ENCODE results near the gene SUSD6.
A peak's percentile ranks its signal among the peaks of the same experiment; 100 is the strongest.
"Not testable (repeated sequence)": the region's sequence is repeated elsewhere in the genome, so short reads cannot be mapped to it uniquely, and the experiment has no call there.

The SUSD6 gene

DNA sequence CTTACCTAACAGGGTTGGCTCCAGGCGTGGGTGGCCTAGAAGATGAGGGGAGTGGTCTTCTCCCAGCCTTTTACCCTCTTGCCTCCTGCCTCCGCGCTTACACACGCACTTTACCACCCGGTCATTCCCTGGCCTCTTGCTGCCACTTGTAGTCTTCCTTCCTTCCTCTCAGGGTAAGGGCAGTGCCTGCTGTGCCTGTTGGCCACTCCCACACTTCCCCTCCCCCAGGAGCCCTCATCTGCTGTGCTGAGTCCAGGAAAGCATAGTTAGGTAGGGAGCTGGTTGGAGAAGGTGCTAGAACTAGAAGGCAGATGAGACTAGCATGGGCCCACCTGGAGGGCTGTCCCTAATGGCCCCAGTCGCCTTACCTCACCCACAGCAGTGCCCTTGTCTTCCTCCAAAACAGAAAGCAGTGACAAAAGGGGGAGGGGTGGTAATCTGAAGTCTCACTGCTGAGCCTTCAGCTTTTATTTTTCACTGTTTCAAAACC lies 101.2 kb downstream of the SUSD6 start:
- no peak for DNase-seq (ENCODE audit: low read depth in 2 of 2)

- DNase-seq (ENCODE audit: low read depth in 2 of 2): no peak
Measured at GRCh38 chr14:69713209-69713781, 101.9 kb downstream of the SUSD6 start.

GRCh38 chr14:69713993-69714679 lies 102.7 kb downstream of the SUSD6 start:
- DNase-seq (ENCODE audit: low read depth in 2 of 2): no peak

GRCh38 chr14:69715725-69716477 lies 104.5 kb downstream of the SUSD6 start:
- DNase-seq (ENCODE audit: low read depth in 2 of 2): no peak

DNA sequence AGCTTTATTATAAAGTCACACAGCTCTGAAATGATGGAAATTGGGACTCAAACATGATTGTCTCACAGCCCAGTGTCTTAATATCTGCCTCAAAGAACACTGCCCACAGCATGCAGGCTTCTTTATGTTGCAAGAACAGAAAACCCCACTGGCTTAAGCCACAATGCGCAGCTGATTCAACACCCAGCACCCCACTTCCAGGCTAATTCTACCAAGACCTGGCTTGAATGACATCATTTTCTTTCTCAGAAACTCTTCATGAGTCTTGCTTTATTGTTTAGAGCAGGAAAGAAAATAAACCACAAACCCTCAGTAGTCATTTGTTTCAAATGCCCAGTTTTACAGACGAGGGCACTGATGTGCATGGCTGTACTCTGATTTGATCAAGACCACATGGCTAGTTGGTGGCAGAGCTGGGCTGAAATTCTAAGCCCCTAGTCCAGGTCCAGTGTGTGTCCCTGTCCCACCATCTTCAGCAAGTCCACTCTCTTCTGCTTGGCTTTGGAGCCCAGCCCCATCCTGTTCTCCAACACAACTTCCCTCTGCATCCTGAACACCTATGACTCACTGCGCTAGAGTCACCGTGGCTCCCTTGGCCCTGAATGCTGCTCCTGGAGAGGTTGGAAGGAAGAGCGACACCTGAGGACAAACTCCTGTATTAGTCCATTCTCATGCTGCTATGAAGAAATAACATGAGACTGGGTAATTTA lies 105.2 kb downstream of the SUSD6 start:
- DNase-seq (ENCODE audit: low read depth in 2 of 2): peak in 1 of 2 donors; percentile 49

GRCh38 chr14:69718614-69719013 lies 107.2 kb downstream of the SUSD6 start:
- DNase-seq (ENCODE audit: low read depth in 2 of 2): not testable (repeated sequence)

- DNase-seq (ENCODE audit: low read depth in 2 of 2): no peak
Measured at GRCh38 chr14:69719501-69719951, 108.1 kb downstream of the SUSD6 start.

DNA sequence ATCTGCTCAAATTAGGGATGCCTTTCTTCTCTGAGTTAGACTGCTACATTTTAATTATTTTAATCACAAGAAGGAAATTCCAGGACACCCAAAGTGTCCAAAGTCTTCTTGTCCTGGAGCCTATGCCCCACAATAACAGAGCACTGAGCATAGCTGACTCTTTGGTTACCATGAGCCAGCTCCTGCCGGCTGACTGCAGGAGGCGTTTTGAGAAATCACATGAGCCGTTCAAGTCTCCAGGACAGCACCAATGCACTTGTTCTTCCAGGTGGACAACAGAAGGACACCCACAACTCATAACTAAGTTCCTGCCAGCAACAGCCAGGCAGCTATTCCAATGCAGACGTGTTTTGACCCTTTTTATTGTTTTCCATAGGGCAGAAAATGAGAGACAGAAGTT lies 109.5 kb downstream of the SUSD6 start:
- DNase-seq (ENCODE audit: low read depth in 2 of 2): no peak

GRCh38 chr14:69726761-69727511 lies 115.5 kb downstream of the SUSD6 start:
- peak; percentile 74 to 75 for DNase-seq (ENCODE audit: low read depth in 2 of 2)

DNA sequence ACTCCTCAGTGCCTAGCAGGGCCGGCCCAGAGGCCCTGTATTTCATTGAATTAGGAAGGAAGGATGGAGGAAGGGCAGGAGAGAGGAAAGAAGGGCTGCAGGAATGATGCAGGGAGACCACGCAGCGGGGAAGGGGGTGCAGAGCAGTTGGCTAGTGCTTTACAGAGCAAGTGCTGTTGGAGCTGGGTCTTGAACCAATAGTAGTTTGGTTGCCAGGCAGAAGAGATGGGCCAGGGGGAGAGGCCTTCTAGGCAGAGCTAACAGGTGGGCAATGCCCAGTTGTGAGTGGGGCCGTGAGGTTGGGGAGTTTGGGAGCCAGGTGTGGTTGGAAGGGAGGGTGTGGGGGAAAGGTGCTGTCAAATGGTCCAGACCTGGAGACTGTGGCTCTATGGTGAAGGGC lies 116.5 kb downstream of the SUSD6 start:
- no peak for DNase-seq (ENCODE audit: low read depth in 2 of 2)

- DNase-seq (ENCODE audit: low read depth in 2 of 2): not testable (repeated sequence)
Measured at GRCh38 chr14:69731919-69732598, 120.7 kb downstream of the SUSD6 start.

DNA sequence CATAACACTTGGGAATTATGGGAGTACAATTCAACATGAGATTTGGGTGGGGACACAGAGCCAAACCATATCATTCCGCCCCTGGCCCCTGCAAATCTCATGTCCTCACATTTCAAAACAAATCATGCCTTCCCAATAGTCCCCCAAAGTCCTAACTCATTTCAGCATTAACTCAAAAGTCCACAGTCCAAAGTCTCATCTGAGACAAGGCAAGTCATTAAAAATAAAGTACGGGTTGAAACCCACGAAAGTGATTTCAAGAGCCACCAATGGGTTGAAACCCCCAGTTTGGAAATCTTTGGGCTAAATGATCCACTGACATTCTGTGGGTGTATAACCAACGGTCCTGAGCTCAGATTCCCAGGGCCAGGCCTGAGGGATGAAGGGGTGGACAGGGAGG lies 125.0 kb downstream of the SUSD6 start:
- not testable (repeated sequence) for DNase-seq (ENCODE audit: low read depth in 2 of 2)

- no peak for DNase-seq (ENCODE audit: low read depth in 2 of 2)
Measured at GRCh38 chr14:69741055-69741454, 129.7 kb downstream of the SUSD6 start.

DNA sequence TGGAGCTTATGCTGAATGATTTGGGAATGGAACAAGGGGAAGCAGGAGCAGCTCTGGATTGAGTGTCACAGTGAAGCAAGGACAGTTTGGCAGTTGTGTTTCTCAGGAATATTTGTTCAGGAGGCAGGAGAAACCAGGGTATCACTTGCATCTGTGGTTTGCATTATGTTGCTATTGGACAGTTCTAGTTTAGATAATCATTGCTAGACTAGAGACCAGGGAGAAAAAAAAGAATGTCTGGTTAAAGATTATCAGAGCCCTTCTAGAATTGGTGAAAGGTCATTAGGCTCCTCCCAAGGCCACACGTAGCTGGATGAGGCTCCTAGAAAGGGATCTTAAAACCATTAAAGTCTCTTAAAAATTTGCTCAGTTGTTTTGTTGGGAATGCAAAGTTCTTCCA lies 138.6 kb downstream of the SUSD6 start:
- no peak for DNase-seq (ENCODE audit: low read depth in 2 of 2)

GRCh38 chr14:69750495-69750894 lies 139.1 kb downstream of the SUSD6 start:
- DNase-seq (ENCODE audit: low read depth in 2 of 2): no peak

DNA sequence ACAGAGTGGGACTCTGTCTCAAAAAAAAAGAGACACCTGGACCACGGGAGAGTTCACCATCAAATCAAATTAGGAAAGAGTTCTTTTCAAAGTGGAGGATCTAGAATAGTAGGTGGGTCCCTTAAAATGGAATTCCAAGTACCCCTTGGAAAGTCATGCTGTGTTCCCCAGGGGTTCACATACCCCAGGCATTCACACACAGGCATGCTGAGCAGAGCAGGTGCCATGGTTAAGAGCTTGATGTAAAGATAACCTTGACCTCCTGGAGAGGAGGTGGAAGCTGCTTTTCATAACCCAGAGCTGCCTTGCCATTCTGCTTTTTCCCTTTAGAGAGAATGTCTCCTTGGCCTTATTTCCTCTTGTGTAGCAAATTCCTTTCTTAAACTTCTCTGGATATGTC lies 141.4 kb downstream of the SUSD6 start:
- no peak for DNase-seq (ENCODE audit: low read depth in 2 of 2)

DNA sequence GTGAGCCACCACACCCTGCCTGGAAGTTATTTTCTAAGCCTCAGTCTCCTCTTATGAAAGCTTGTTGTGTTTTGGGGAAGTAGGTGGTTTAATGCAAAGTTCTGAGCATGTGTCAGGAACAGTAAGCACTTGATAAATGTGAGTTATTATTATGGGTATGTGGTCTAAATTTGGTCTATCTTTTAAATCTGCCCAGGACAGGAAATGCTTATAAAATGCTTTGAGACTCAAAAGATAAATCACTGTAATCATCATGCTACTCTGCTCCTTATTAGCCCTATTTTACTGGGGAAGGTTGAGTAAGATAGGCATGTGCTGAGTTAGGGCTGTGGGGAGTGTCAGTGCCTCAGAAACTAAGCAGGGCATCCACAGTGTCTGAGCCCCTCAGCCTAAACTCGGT lies 142.5 kb downstream of the SUSD6 start:
- no peak for DNase-seq (ENCODE audit: low read depth in 2 of 2)

- no peak for DNase-seq (ENCODE audit: low read depth in 2 of 2)
Measured at GRCh38 chr14:69754487-69754886, 143.1 kb downstream of the SUSD6 start.

- no peak for DNase-seq (ENCODE audit: low read depth in 2 of 2)
Measured at GRCh38 chr14:69755296-69755695, 143.9 kb downstream of the SUSD6 start.

GRCh38 chr14:69755784-69756183 lies 144.4 kb downstream of the SUSD6 start:
- DNase-seq (ENCODE audit: low read depth in 2 of 2): no peak

DNA sequence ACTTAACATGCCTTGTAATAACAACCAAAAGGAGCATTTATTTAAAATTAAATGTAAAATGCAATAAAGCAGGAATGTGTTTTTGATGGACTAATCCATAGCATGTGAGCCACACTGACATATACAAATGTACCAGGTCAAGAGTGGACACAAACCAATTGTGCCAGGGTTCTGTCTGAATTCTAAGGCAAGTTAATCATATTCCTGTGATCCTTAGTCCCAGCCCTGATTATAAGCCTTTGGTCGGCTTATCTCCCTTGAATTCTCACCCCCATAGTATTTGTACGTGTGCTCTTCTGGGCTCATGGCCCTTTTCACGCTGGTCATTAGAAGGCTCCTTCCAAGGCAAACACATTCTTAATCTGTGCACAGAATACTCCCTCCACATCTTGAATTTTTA lies 144.9 kb downstream of the SUSD6 start:
- no peak for DNase-seq (ENCODE audit: low read depth in 2 of 2)
